K562 (cell line): ENCODE data around the gene CBLC. TPM values are rescaled to one million over a fixed set of nuclear protein-coding genes. Genes with fewer than 3 reads are reported as not detected.
A peak's percentile ranks its signal among the peaks of the same experiment; 100 is the strongest.

Experiments used
- ATAC-seq: fragments of 200-7000 bp; cut with Tn5 transposase; 3 replicates; pipeline ENCODE4 v1.9.1; 2020; ENCODE audit warnings: moderate library complexity
- BruUV-seq: library from RNA; stranded (reverse); fragments of 400-500 nt; replicated peaks from 2 replicates; lab custom pipeline; 2021; lab: Mats Ljungman, UMichigan
- CTCF ChIA-PET: fragments of 300-600 bp; formaldehyde crosslinking; extraction: SDS; loops from one replicate; lab custom pipeline; 2021; ENCODE audit warnings: low intra/inter-chr PET ratio; lab: Yijun Ruan, JAX
- POLR2A ChIA-PET: fragments of 300-600, 350-650 bp; sonication (Branson Sonifier 250); formaldehyde crosslinking; extraction: SDS; loops from one replicate; lab custom pipeline; 2021; ENCODE audit warnings: antibody characterized with exemption, inconsistent platforms; lab: Yijun Ruan, JAX
- DNase-seq, 4 experiments: peaks; one replicate each; pipeline versions ENCODE4 v3.0.0 to v3.0.0-alpha.2; 2011 to 2018; ENCODE audit warnings: low spot score in 3 of 4, mixed read lengths in 3 of 4; ENCODE audit errors: extremely low read depth in 1 of 4
- FAIRE-seq: peaks from 2 replicates; lab custom pipeline; 2011; peaks lifted over from hg19 to GRCh38; lab: Jason Lieb, UNC
- H2AFZ ChIP-seq: 2 replicates; pipeline ENCODE4 v1.6.0; 2011; ENCODE audit warnings: low read depth, low read length, control low read depth, inconsistent platforms
- H3K27ac ChIP-seq: fragments of 200-600 bp; 3 replicates; pipeline ENCODE4 v1.8.0; 2011; ENCODE audit warnings: low read depth, mild to moderate bottlenecking, control low read depth, inconsistent platforms, low read length, moderate library complexity, mixed read lengths; ENCODE audit errors: extremely low read depth
- H3K27me3 ChIP-seq, 2 experiments: fragments of 300-600 bp in 1 of 2; 2 replicates in 1 of 2; 3 replicates in 1 of 2; pipeline versions ENCODE4 v1.6.0 to v1.8.0; 2011; ENCODE audit warnings: inconsistent platforms in 2 of 2, low read length in 2 of 2, mild to moderate bottlenecking in 1 of 2, mixed read lengths in 1 of 2, moderate library complexity in 1 of 2; ENCODE audit not compliant: control insufficient read depth in 2 of 2, insufficient read depth in 2 of 2
- H3K36me3 ChIP-seq: fragments of 300-600 bp; 3 replicates; pipeline ENCODE4 v1.8.0; 2011; ENCODE audit warnings: mild to moderate bottlenecking, low read length, inconsistent platforms; ENCODE audit not compliant: control insufficient read depth, insufficient read depth
- H3K4me1 ChIP-seq, 2 experiments: fragments of 200-600 bp in 1 of 2; replicated peaks in 1 of 2; 2 replicates in 1 of 2; 3 replicates in 1 of 2; pipeline versions ENCODE4 v1.5.1 to v1.8.0; 2011; ENCODE audit warnings: inconsistent platforms in 2 of 2, low read length in 2 of 2, mild to moderate bottlenecking in 1 of 2, mixed read lengths in 1 of 2, moderate library complexity in 1 of 2; ENCODE audit not compliant: control insufficient read depth in 2 of 2, insufficient read depth in 2 of 2
- H3K4me2 ChIP-seq: 2 replicates; pipeline ENCODE4 v1.6.1; 2011; ENCODE audit warnings: low read length, control low read depth, inconsistent platforms, mixed read lengths; ENCODE audit not compliant: insufficient read depth
- H3K4me3 ChIP-seq: fragments of 200-600 bp; sonication (generic), shearing (Covaris generic); 2 replicates; pipeline ENCODE4 v1.5.1; 2016; ENCODE audit warnings: control low read depth, inconsistent platforms
- H3K79me2 ChIP-seq: fragments of 200-600 bp; 3 replicates; pipeline ENCODE4 v1.8.0; 2011; ENCODE audit warnings: low read length, inconsistent platforms; ENCODE audit not compliant: control insufficient read depth, insufficient read depth
- H3K9ac ChIP-seq, 2 experiments: 2 replicates each; pipeline versions ENCODE4 v1.6.0 to v1.6.1; 2011; ENCODE audit warnings: low read depth in 2 of 2, low read length in 2 of 2, control low read depth in 1 of 2, inconsistent platforms in 1 of 2, mild to moderate bottlenecking in 1 of 2, mixed read lengths in 1 of 2; ENCODE audit not compliant: insufficient read depth in 1 of 2
- H3K9me1 ChIP-seq: one replicate; pipeline ENCODE4 v1.6.0; 2011; ENCODE audit warnings: inconsistent platforms, mild to moderate bottlenecking, low read length, moderate library complexity; ENCODE audit not compliant: control insufficient read depth, insufficient read depth
- H3K9me3 ChIP-seq: replicated peaks from 2 replicates; pipeline ENCODE4 v1.5.1; 2011; ENCODE audit warnings: low read depth, low read length, inconsistent platforms; ENCODE audit not compliant: control insufficient read depth, insufficient read depth
- H4K20me1 ChIP-seq: replicated peaks from 2 replicates; pipeline ENCODE4 v1.6.1; 2011; ENCODE audit warnings: low read length, inconsistent platforms, mixed read lengths; ENCODE audit not compliant: control insufficient read depth, insufficient read depth
- RAD21 ChIP-seq, 2 experiments: fragments of 250-450 bp in 1 of 2; fragments of 450-650 bp in 1 of 2; sonication (Bioruptor Pico) in 1 of 2; formaldehyde crosslinking in 1 of 2; IDR thresholded peaks in 1 of 2; conservative IDR thresholded peaks in 1 of 2; 2 replicates each; pipeline versions ENCODE4 v1.4.0 to v1.8.0; 2020 to 2022; ENCODE audit warnings: mild to moderate bottlenecking in 2 of 2, moderate library complexity in 1 of 2
- RBFOX2 ChIP-seq: fragments of 200-400 bp; formaldehyde crosslinking; IDR thresholded peaks from 2 replicates; pipeline ENCODE4 v1.6.1; 2017; ENCODE audit warnings: low read depth, mild to moderate bottlenecking, low read length, moderate library complexity
- TAL1 ChIP-seq: fragments of 450-650 bp; IDR thresholded peaks from 2 replicates; pipeline ENCODE4 v1.6.1; 2016; ENCODE audit warnings: mild to moderate bottlenecking
- TCF3 ChIP-seq: sonication (generic); formaldehyde crosslinking; IDR thresholded peaks from 2 replicates; pipeline ENCODE4 v1.4.0; 2020; ENCODE audit warnings: mild to moderate bottlenecking, missing genetic modification reagents
- ZFP36 ChIP-seq: fragments of 150-350 bp; IDR thresholded peaks from 2 replicates; pipeline ENCODE4 v1.6.1; 2018; ENCODE audit warnings: low read length, low read depth; ENCODE audit not compliant: partially characterized antibody
- WGBS: fragments of 100-300 bp; shearing (Covaris generic); methylation state at CpG from one replicate; pipeline ENCODE4 v1.1.6; 2016; ENCODE audit warnings: low coverage, mixed read lengths; ENCODE audit not compliant: insufficient coverage; ENCODE audit errors: missing lambda C conversion rate; 5-methylcytosine and 5-hydroxymethylcytosine counted together
- in situ Hi-C: fragments of 300-500 bp; cut with MboI; formaldehyde crosslinking; loops from 4 replicates; pipeline ENCODE4 v1.15.0; 2018; ENCODE audit warnings: inconsistent platforms, mixed read lengths
- intact Hi-C: fragments of 100-400 bp; cut with micrococcal nuclease; formaldehyde crosslinking; loops from 2 replicates; pipeline ENCODE4 v1.14.2; 2022
- polyA plus RNA-seq, 8 experiments: library from polyadenylated mRNA; depleted of rRNA in 4 of 8; stranded (reverse) in 5 of 8; unstranded in 3 of 8; fragments of >200 nt; fragmentation: Nextera tagmentation in 2 of 8; fragmentation: Illumina TruSeq in 1 of 8; extraction: Ambion mirVana in 2 of 8; extraction: Trizol in 1 of 8; gene quantifications; 2 replicates each; pipeline versions ENCODE4 v1.2.1 to v1.2.3, GENCODE V29; 2011 to 2014; ENCODE audit warnings: inconsistent platforms in 1 of 8, missing spikeins in 1 of 8
- total RNA-seq, 7 experiments: library from RNA; depleted of rRNA in 6 of 7; stranded (reverse); fragments of >200 nt in 6 of 7; fragmentation: Illumina TruSeq in 2 of 7; extraction: Trizol in 2 of 7; gene quantifications; 2 replicates each; pipeline versions ENCODE4 v1.2.1 to v1.2.3, GENCODE V29; 2011 to 2021; ENCODE audit warnings: low replicate concordance in 1 of 7
- TF ChIP-seq, protein P1 (sequence below): sonication (generic); formaldehyde crosslinking; IDR thresholded peaks from 2 replicates; pipeline ENCODE4 v1.8.1; 2023; ENCODE audit warnings: mild to moderate bottlenecking, missing genetic modification reagents

CBLC gene
- total and polyA plus RNA-seq, 9 of the 15 experiments (the other 6 are each of a cell fraction or from before 2014, with no cell fraction given): 0.09 TPM; not detected in 8

DNA sequence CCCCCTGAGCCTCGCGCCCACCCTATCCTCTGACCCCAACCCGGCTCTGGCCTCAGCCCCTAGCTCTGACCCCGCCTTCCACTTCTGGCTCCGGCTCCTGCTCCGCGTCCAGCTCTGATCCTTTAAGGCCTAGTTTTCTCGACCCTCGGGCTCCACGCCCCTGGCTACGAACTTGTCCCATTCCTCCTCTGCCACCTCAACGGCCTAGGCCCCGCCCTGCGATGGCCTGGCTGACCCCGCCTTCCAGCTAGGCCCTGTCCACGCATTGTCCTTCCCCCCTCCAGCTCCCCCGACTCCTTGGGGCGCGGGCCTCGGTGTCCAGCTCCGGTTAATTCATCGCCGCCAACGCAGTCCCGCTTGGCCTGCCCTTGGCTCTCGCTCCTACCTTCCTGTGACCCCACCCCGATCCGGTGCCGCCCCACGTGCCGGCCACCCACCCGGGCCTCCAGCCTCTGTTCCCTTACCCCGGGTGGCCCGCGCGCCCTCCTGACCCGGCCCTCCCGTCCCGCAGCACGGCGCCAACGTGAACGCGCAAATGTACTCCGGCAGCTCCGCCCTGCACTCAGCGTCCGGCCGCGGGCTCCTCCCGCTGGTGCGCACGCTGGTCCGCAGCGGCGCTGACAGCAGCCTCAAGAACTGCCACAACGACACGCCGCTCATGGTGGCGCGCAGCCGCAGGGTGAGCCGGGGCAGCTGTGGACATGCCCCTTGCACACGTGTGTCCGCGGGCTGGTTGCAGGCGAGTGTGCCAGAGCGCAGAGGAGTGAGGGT, 19.8 kb upstream of the CBLC start:
- FAIRE-seq (no peak), ATAC-seq (no peak), DNase-seq (no peak)
- Histone ChIP-seq H3K36me3 (no peaks in the 10 kb centered on the region), H3K4me3 (no peak overlapping the region), H3K27me3 (no peaks in the 10 kb centered on the region), H4K20me1 (no peaks in the 10 kb centered on the region), H3K9me1 (no peaks in the 10 kb centered on the region), H3K79me2 (no peaks in the 10 kb centered on the region), H3K9me3 (no peaks in the 10 kb centered on the region), H3K4me2 (no peak overlapping the region), H2AFZ (no peak overlapping the region), H3K4me1 (peaks cover 17 to 52% of the 10 kb centered on the region in 2 experiments), H3K9ac (peak overlapping the region in 1 of 2 experiments; percentile 69; a peak in 2 of 4 replicates), H3K27ac (no peak overlapping the region)
- in situ Hi-C loops (no loop called here), intact Hi-C loops (no loop called here)
- no TSS peak for BruUV-seq
- POLR2A ChIA-PET: interaction anchor here (0.6 to 1.0 kb wide), 3 partner anchors 17 to 34 kb away, joined by 3 to 5 read pairs (median 3); no protein-coding TSS in a partner anchor
- no peak for TF ChIP-seq TAL1
- 0 out of 2 replicates have a peak, but pooled peaks have one; percentile 17 for TF ChIP-seq RBFOX2
- 88% methylated on average over 45 of the region's 68 CpGs for WGBS
- CTCF ChIA-PET: no interaction called here

DNA sequence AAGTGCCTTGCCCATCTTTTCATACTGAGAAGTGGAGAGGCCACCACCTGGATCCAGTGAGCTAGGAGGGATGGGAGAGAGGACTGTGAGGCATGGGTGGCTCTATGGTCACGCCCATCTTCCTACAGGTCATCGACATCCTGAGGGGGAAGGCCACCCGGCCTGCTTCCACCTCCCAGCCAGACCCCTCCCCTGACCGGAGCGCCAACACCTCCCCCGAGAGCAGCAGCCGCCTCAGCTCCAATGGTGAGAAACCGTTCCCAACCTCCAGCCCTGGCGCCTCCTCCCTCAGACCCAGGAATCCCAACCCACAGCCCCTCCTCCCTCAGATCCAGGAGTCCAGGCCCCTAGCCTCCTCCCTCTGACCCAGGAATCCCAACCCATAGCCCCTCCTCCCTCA, 19.1 kb upstream of the CBLC start:
- 63% methylated on average over 9 of the region's 9 CpGs for WGBS
- CTCF ChIA-PET: no interaction called here
- Histone ChIP-seq H3K4me3 (no peak overlapping the region), H3K4me1 (peaks cover 13 to 46% of the 10 kb centered on the region in 2 experiments), H2AFZ (no peak overlapping the region), H3K27me3 (no peaks in the 10 kb centered on the region), H3K9me1 (no peaks in the 10 kb centered on the region), H3K9me3 (no peaks in the 10 kb centered on the region), H3K4me2 (no peak overlapping the region), H3K79me2 (no peaks in the 10 kb centered on the region), H3K9ac (no peak overlapping the region), H4K20me1 (no peaks in the 10 kb centered on the region), H3K36me3 (no peaks in the 10 kb centered on the region), H3K27ac (no peak overlapping the region)
- FAIRE-seq: no peak
- TF ChIP-seq ZFP36 (peak; percentile 54), TCF3 (CRISPR knock-in tag) (no peak), RAD21 (CRISPR knock-in tag; conservative IDR thresholded peaks at IDR 0.05 in 1 of 2, IDR thresholded peaks at IDR 0.05 in 1 of 2) (no peak)
- TF ChIP-seq, protein P1, sequence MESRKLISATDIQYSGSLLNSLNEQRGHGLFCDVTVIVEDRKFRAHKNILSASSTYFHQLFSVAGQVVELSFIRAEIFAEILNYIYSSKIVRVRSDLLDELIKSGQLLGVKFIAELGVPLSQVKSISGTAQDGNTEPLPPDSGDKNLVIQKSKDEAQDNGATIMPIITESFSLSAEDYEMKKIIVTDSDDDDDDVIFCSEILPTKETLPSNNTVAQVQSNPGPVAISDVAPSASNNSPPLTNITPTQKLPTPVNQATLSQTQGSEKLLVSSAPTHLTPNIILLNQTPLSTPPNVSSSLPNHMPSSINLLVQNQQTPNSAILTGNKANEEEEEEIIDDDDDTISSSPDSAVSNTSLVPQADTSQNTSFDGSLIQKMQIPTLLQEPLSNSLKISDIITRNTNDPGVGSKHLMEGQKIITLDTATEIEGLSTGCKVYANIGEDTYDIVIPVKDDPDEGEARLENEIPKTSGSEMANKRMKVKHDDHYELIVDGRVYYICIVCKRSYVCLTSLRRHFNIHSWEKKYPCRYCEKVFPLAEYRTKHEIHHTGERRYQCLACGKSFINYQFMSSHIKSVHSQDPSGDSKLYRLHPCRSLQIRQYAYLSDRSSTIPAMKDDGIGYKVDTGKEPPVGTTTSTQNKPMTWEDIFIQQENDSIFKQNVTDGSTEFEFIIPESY: peak; percentile 61
- peak in 1 of 4 experiments; percentile 27 for DNase-seq
- no TSS peak for BruUV-seq
- POLR2A ChIA-PET: interaction anchor here (0.6 kb wide), 1 partner anchor 22 kb away, joined by 3 read pairs; no protein-coding TSS in a partner anchor
- no peak for ATAC-seq
- intact Hi-C loops (no loop called here), in situ Hi-C loops (no loop called here)
